NCI-H187 treated with DMSO at 0.1 percent for 48 hours (cell line): ENCODE results near the gene TRIM54.
"Not testable (repeated sequence)": the region's sequence is repeated elsewhere in the genome, so short reads cannot be mapped to it uniquely, and the experiment has no call there.

Experiments used
- DNase-seq: peaks from one replicate; lab custom pipeline; 2025; lab: John Stamatoyannopoulos, UW

Gene TRIM54

DNA sequence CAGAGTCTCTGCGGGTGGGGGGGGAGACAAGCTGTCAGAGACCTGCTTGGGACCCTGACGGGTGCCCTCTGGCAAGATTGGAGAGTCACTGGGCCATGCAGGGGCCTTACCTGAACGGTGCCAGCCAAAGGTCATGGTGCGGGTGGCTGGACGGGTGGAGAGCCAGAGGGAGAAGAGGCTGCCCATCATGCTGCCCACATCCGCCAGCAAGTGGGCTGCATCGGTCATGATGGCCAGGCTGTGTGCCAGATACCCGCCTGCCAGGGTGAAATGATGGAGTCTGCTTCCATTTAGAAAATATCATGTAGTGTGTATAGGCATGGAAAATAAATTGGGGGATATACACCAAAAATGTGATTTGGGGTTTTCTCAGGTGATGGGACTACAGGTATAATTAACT, 24.2 kb upstream of the TRIM54 start:
- no peak for DNase-seq

GRCh38 chr2:27261241-27261925, 20.8 kb upstream of the TRIM54 start:
- no peak for DNase-seq

DNA sequence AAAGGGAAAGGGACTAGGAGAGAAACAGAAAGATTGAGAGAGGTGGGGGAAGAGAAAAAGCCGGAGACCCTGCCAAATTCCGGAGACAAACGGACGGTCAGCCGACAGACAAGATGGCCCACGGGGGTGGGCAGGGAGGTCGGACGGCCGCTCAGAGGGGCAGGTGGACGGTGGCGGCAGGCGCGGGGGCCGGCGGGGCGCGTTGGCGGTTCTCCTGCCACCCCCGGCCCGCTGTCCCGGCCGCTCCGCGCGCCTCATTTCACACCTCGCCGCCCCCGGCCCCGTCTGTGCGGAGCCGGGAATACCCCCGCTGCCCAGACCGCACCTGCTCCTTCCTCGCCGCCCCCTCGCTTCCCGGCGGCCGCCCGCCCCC, 20.3 kb upstream of the TRIM54 start:
- DNase-seq: no peak

GRCh38 chr2:27262379-27263286, 19.6 kb upstream of the TRIM54 start, which contains the start of gene SLC30A3:
TSS of gene SLC30A3 (minus strand) at chr2:27263047. CDS start at chr2:27262906, 141 bp downstream.
- DNase-seq: no peak

DNA sequence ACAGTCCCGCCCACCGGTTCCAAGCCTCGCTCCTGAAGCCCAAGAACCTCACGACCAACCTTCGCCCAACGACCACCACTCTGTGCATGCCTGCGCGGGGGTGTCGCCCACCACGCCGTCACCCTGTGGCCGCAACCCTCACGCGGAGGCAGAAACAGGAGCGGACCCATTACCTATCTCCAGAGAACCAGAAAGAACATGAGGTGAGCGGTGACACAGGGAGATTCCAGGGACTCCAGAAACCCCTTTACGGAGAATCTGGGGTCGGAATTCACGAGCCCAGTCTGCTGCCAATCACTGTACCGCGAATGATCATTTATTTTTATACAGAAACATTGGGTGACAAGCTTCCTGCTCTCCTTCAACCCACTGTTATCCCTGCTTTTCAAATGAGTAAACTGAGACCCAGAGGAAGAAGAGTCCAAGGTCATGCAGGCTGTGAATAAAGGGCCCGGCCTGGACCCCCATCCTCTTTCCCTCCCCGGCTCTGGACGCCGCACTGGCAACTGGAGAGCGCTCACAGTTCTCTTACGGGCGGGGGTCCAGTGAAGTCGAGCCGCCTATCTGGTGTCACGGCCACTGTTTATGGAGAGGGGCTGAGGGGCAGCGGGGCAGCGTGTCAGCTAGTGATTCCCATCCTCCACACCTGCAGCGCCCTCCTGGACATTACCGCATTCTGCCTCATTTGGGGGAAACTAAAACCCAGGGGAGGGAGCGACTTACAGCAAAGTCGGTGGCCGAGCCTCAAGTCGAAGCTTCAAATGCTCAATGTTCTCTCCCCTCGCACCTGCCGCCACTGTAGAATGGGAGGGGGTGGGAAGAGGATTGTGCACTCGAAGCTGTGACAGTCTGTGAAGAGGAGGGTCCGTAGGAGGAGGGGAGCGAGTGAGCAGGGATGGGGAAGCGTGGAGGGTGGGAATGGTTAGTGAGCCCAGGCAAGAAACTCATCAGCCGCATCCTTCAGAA, 18.7 kb upstream of the TRIM54 start:
- DNase-seq: no peak

DNA sequence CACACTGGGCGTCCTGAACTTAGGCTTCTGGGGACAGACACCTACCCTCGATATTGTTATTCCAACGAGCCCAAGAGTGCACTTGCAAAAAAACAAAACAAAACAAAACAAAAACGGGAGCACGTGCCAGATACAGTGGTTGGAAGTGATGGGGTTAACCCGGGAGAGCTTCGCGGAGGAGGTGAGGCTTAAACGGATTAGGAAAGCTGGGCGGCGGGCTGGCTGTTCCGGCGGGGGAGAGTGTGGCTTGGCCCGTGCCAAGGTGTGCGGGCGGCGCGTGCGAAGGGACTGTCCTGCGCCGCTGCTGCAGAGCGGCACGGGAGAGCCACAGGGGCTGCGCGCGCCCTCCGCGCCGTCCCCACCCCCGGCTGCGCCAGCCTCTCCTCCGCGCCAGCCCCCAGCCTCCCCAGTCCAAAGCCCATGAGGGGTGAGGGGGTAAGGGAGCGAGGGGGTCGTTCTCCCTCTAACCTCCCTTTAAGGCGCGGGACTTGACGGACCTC, 17.9 kb upstream of the TRIM54 start:
- no peak for DNase-seq

GRCh38 chr2:27264753-27265535, 17.3 kb upstream of the TRIM54 start:
- no peak for DNase-seq

- DNase-seq: no peak
Measured at GRCh38 chr2:27265536-27265870, 16.7 kb upstream of the TRIM54 start.

DNA sequence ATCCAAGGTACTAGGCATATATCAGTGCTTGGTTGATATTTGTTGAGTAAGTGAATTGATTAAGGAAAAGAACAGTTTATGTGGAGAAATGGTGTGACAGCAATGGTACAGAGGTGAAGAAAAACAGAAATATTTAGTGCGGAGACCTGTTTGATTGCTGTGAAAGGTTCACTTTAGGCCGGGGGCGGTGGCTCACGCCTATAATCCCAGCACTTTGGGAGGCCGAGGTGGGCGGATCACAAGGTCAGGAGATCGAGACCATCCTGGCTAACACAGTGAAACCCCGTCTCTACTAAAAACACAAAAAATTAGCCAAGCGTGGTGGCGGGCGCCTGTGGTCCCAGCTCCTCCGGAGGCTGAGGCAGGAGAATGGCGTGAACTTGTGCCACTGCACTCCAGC, 13.9 kb upstream of the TRIM54 start:
- not testable (repeated sequence) for DNase-seq

DNA sequence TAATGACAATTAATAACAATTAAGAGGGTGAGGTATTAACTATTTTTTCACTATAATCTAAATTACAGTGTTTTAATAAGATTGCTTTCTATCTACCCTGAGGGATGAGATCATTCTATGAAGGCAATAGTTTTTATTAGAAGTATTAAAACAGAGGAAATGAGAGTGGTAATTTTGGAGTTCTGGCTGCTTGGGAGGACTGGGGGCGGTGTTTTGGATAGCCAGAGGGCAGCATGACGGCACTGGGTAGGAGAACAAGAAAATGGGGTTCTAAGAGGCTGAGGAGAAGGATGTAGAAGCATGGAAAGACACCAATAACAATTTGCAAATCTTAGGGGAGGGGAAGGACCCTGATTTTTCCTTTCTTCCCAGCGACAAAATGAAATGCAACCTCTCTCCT, 12.1 kb upstream of the TRIM54 start:
- DNase-seq: no peak

GRCh38 chr2:27270670-27271069, 11.6 kb upstream of the TRIM54 start:
- DNase-seq: no peak

DNA sequence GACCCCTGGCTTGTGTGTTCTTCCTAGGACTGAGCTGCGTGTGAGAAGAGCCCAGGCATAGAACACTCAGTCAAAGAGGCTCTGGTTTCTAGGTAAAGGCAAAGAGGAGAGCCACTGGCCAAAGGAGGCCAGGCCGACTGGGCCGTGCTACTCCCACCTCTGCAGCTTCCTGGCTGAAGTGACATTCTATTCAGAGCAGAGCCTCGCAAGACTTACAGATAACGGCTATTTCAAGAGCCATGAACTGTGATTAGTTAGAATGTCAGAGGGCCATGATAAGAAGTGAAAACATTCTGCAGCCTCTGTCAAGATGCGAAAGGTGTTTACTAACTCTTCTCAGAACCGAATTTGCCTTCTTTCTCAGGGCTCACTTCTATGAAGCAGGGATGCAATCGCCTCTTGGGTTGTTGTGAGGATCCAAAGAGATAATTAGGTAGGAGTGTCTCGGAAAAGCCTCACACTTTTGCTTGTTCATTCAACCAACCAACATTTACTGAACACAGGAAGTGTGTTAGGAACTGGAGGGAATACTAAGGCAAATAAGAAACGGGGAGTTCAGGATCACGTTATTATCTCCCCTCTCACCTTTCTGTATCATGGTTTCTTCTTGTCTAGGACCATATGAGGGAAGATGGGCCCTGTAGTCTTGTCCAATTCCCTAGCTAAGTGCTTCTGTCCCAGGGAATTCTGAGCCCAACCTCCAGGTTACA, 10.4 kb upstream of the TRIM54 start:
- no peak for DNase-seq

GRCh38 chr2:27272537-27273522, 9.4 kb upstream of the TRIM54 start:
- not testable (repeated sequence) for DNase-seq

DNA sequence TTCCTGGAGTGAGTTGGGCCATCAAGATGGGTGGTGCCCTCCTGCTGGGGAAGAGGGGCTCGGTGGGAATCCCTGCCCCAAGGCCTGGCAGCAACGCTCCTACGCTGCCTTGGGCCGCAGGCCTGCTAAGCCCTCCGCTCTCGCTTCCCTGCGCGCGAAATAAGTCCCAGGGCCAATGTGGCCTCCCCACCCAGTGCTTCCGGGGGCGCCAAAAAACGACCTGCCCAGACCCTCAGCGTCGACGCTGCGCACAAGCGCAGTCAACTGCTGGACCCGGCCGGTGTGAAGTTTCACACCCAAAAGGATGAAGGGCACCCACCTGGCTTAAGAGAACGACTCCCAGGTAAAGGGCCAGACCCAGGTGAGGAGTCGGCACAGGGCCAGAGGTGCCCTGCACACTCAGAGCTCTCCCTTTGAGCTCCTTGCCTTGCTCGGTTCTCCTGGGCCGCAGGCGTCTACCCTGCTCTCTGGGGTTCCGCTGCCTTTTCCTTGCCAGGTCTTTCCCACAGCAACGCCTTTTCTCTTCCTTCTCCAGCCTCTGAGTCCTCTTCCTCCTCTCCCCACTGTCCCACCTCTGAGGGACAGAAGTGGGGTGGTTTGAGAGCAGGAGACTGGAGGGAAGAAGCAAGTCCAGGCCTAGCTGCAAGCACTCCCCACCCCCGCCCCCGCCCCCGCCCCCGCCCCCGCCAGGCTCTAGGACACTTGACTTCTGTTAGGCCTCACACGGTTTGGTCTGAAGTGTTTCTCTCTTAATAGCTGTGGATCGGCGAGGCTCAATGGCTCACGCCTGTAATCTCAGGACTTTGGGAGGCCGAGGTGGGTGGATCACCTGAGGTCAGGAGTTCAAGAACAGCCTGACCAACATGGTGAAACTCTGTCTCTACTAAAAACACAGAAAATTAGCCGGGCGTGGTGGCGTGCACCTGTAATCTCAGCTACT, 6.7 kb upstream of the TRIM54 start, which contains the start of gene DNAJC5G:
TSS of gene DNAJC5G (plus strand) at position 223 of the 940 bp plus-strand sequence. CDS start 1,296 bp downstream, outside the sequence.
- DNase-seq: no peak

GRCh38 chr2:27278010-27278409, 4.2 kb upstream of the TRIM54 start:
- DNase-seq: no peak

DNA sequence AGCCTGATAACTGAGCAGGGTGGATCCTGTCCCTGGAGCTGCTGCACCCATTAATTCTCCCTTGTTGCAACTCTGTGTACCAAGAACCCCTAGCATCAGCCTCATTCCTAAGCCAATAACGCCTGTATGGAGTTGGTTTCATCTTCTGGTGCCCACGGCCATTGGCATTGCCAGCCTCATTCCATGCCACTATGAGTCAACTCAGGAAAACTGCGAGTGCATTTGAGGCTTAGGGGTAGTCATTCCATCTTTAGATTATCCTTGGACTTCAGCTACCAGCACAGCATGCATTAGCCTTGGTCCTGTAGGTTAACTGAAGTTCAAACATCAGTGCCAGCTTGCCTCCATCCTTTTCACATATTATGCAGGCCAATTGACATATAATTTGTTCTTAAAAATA, 1.4 kb upstream of the TRIM54 start:
- no peak for DNase-seq

DNA sequence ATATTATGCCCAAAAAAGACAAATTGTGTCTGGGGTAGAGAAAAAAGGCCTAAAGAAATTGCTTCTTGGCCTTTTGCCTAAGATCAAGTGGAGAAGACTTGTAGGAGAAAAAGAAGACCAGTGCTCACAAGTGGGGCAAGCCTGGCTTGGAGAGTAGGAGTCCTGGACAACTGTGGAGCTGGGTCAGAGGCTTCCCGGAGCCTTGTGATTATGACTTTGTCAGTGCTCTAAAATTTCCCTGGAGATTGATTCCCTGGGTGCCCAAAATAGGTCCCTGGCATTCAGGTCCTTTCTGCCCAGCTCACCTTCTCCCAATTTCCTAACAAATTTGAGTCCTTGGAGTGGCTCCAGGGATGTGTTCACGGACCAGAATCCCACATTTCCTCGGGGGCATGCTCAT, 787 bp upstream of the TRIM54 start:
- DNase-seq: no peak

DNA sequence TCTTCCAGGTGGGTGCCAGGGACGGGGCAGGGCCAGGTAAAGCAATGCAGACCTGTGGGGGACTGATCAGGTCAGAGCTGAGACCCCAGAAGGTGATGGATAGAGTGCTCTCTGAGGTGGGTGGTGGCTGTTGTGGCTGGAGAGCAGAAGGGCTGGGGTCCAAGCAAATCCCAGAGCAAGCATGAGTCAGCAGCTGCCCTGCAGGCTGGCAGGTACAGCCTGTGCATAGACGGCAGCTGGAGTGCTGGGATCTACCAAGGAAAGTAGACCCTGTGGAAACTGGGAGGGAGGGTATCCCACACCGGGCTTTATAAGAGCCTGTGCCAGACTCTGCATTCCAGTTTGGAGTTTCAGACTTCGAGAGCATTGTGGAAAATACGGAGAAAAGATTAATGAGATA, 663 bp downstream of the TRIM54 start:
- DNase-seq: no peak
